HG03354 (cell line): ENCODE measurements around the gene DUS2.
"Not testable (repeated sequence)": the region's sequence is repeated elsewhere in the genome, so short reads cannot be mapped to it uniquely, and the experiment has no call there.

ENCODE experiments used
- ATAC-seq: cut with Tn5 transposase; IDR thresholded peaks from one replicate; pipeline ENCODE4 v1.9.1; 2021; ENCODE audit warnings: mild to moderate bottlenecking; ENCODE audit not compliant: unreplicated experiment, poor library complexity, severe bottlenecking

Gene DUS2

GRCh38 chr16:68022728-68023537, at the start of gene DUS2, which contains the start of gene DDX28:
TSS of gene DUS2 (plus strand) at chr16:68023284. CDS start at chr16:68038024, 14,740 bp downstream.
TSS of gene DDX28 (minus strand) at chr16:68023232. CDS start at chr16:68023202, 30 bp downstream.
- ATAC-seq, result peak; percentile 84

- no peak for ATAC-seq
These were observed 47.6 kb upstream of the DUS2 start for GRCh38 chr16:67975321-67976105.

- no peak for ATAC-seq
These were observed 46.9 kb upstream of the DUS2 start for GRCh38 chr16:67976205-67976604.

GRCh38 chr16:67977005-67977404, 46.1 kb upstream of the DUS2 start:
- no peak for ATAC-seq

- ATAC-seq, result no peak
These were observed 45.4 kb upstream of the DUS2 start for GRCh38 chr16:67977469-67978227.

- ATAC-seq, result no peak
These were observed 43.0 kb upstream of the DUS2 start, which contains the start of gene DPEP3 for GRCh38 chr16:67979955-67980678. TSS of gene DPEP3 (minus strand) at chr16:67980499. CDS start at chr16:67980380, 119 bp downstream.

GRCh38 chr16:67982011-67982696, 40.9 kb upstream of the DUS2 start:
- no peak for ATAC-seq

GRCh38 chr16:67986949-67987348, 36.1 kb upstream of the DUS2 start:
- no peak for ATAC-seq

GRCh38 chr16:67987460-67988160, 35.5 kb upstream of the DUS2 start:
- no peak for ATAC-seq

- no peak for ATAC-seq
These were observed 34.4 kb upstream of the DUS2 start for GRCh38 chr16:67988675-67989074.

GRCh38 chr16:67989322-67990017, 33.6 kb upstream of the DUS2 start:
- ATAC-seq, result no peak

GRCh38 chr16:67990018-67990386, 33.1 kb upstream of the DUS2 start:
- no peak for ATAC-seq

GRCh38 chr16:67992661-67993206, 30.4 kb upstream of the DUS2 start:
- ATAC-seq, result peak; percentile 10

- peak; percentile 76 for ATAC-seq
These were observed 29.7 kb upstream of the DUS2 start for GRCh38 chr16:67993207-67994039.

- not testable (repeated sequence) for ATAC-seq
These were observed 29.1 kb upstream of the DUS2 start for GRCh38 chr16:67994040-67994408.

GRCh38 chr16:67995423-67995822, 27.7 kb upstream of the DUS2 start:
- no peak for ATAC-seq

GRCh38 chr16:67996666-67997065, 26.4 kb upstream of the DUS2 start:
- ATAC-seq, result no peak
